K562 (cell line): ENCODE data around the gene CENPA. TPM values are rescaled to one million over a fixed set of nuclear protein-coding genes. Genes with fewer than 3 reads are reported as not detected.

Source experiments
- ARID3B ChIP-seq: fragments of 250-450 bp; sonication (Bioruptor Pico); IDR thresholded peaks from 2 replicates; pipeline ENCODE4 v1.4.0; 2020; ENCODE audit warnings: borderline replicate concordance
- BACH1 ChIP-seq: fragments of 200-800 bp; sonication (Bioruptor generic); IDR thresholded peaks from 2 replicates; pipeline ENCODE4 v1.6.1; 2016; ENCODE audit warnings: missing genetic modification characterization, missing compliant biosample characterization
- CBFA2T2 ChIP-seq: fragments of 450-650 bp; conservative IDR thresholded peaks from 2 replicates; pipeline ENCODE4 v1.6.1; 2017; ENCODE audit warnings: mild to moderate bottlenecking
- HMBOX1 ChIP-seq: sonication (generic); IDR thresholded peaks from 2 replicates; pipeline ENCODE4 v1.6.1; 2016
- KDM1A ChIP-seq, 2 experiments: fragments of 450-650 bp; IDR thresholded peaks; 2 replicates each; pipeline ENCODE4 v1.6.1; 2016; ENCODE audit warnings: mild to moderate bottlenecking in 2 of 2
- MECOM ChIP-seq: fragments of 250-450 bp; sonication (Bioruptor Pico); IDR thresholded peaks from 2 replicates; pipeline ENCODE4 v1.8.0; 2022; ENCODE audit warnings: inconsistent platforms
- NFXL1 ChIP-seq: fragments of 450-650 bp; formaldehyde crosslinking; IDR thresholded peaks from 2 replicates; pipeline ENCODE4 v1.4.0; 2021; ENCODE audit warnings: mild to moderate bottlenecking
- NUFIP1 ChIP-seq: fragments of 450-650 bp; IDR thresholded peaks from 2 replicates; pipeline ENCODE4 v1.6.1; 2018; ENCODE audit not compliant: partially characterized antibody
- PTTG1 ChIP-seq: fragments of 450-650 bp; IDR thresholded peaks from 2 replicates; pipeline ENCODE4 v1.6.1; 2016; ENCODE audit warnings: low read depth, mild to moderate bottlenecking, missing genetic modification characterization, missing compliant biosample characterization
- RNF2 ChIP-seq: sonication (generic); IDR thresholded peaks from 2 replicates; pipeline ENCODE4 v1.6.1; 2016
- RREB1 ChIP-seq: fragments of 250-450 bp; sonication (Bioruptor Pico); IDR thresholded peaks from 2 replicates; pipeline ENCODE4 v1.4.0; 2020
- ZKSCAN8 ChIP-seq: fragments of 200-800 bp; sonication (Bioruptor generic); IDR thresholded peaks from 2 replicates; pipeline ENCODE4 v1.6.1; 2016; ENCODE audit warnings: missing genetic modification characterization, missing compliant biosample characterization
- ZNF175 ChIP-seq: fragments of 200-800 bp; sonication (Bioruptor generic); IDR thresholded peaks from 2 replicates; pipeline ENCODE4 v1.6.1; 2016; ENCODE audit warnings: low read depth, mild to moderate bottlenecking, missing genetic modification characterization, missing compliant biosample characterization
- ZNF561 ChIP-seq: fragments of 450-650 bp; formaldehyde crosslinking; conservative IDR thresholded peaks from 2 replicates; pipeline ENCODE4 v1.4.0; 2020; ENCODE audit warnings: mild to moderate bottlenecking, moderate library complexity
- polyA plus RNA-seq, 8 experiments: library from polyadenylated mRNA; depleted of rRNA in 4 of 8; stranded (reverse) in 5 of 8; unstranded in 3 of 8; fragments of >200 nt; fragmentation: Nextera tagmentation in 2 of 8; fragmentation: Illumina TruSeq in 1 of 8; extraction: Ambion mirVana in 2 of 8; extraction: Trizol in 1 of 8; gene quantifications; 2 replicates each; pipeline versions ENCODE4 v1.2.1 to v1.2.3, GENCODE V29; 2011 to 2014; ENCODE audit warnings: inconsistent platforms in 1 of 8, missing spikeins in 1 of 8
- total RNA-seq, 7 experiments: library from RNA; depleted of rRNA in 6 of 7; stranded (reverse); fragments of >200 nt in 6 of 7; fragmentation: Illumina TruSeq in 2 of 7; extraction: Trizol in 2 of 7; gene quantifications; 2 replicates each; pipeline versions ENCODE4 v1.2.1 to v1.2.3, GENCODE V29; 2011 to 2021; ENCODE audit warnings: low replicate concordance in 1 of 7
- TF ChIP-seq, protein P1 (sequence below), 2 experiments: fragments of 200-800 bp in 1 of 2; sonication (Bioruptor generic) in 1 of 2; sonication (generic) in 1 of 2; formaldehyde crosslinking in 1 of 2; IDR thresholded peaks in 1 of 2; conservative IDR thresholded peaks in 1 of 2; 2 replicates each; pipeline versions ENCODE4 v1.5.0 to v1.6.1; 2016 to 2020; ENCODE audit warnings: missing compliant biosample characterization in 1 of 2, missing genetic modification characterization in 1 of 2, missing genetic modification reagents in 1 of 2
- TF ChIP-seq, protein P2 (sequence below): fragments of 250-450 bp; sonication (Bioruptor Pico); IDR thresholded peaks from 2 replicates; pipeline ENCODE4 v1.8.0; 2021; ENCODE audit warnings: mild to moderate bottlenecking, moderate library complexity

Gene CENPA
- total and polyA plus RNA-seq, 9 of the 15 experiments (the other 6 are each of a cell fraction or from before 2014, with no cell fraction given): 11.3 to 61.7 (median 44.7) TPM

GRCh38 chr2:26749787-26750420 is 36.0 kb upstream of the CENPA start (continued):
- TF ChIP-seq HMBOX1: peak; percentile 80
- peak; percentile 93 for TF ChIP-seq PTTG1 (tag)
- peak; percentile 77 for TF ChIP-seq CBFA2T2
- peak; percentile 96 for TF ChIP-seq MECOM
- TF ChIP-seq ZKSCAN8 (CRISPR knock-in tag): peak; percentile 91
- TF ChIP-seq, protein P1, sequence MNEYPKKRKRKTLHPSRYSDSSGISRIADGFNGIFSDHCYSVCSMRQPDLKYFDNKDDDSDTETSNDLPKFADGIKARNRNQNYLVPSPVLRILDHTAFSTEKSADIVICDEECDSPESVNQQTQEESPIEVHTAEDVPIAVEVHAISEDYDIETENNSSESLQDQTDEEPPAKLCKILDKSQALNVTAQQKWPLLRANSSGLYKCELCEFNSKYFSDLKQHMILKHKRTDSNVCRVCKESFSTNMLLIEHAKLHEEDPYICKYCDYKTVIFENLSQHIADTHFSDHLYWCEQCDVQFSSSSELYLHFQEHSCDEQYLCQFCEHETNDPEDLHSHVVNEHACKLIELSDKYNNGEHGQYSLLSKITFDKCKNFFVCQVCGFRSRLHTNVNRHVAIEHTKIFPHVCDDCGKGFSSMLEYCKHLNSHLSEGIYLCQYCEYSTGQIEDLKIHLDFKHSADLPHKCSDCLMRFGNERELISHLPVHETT (CRISPR knock-in tag; conservative IDR thresholded peaks at IDR 0.05 in 1 of 2, IDR thresholded peaks at IDR 0.05 in 1 of 2): peak in 1 of 2 experiments; percentile 95; a peak in 2 of 4 replicates
- TF ChIP-seq ZNF175: peak; percentile 97
- peak; percentile 43 to 80; a peak in 2 of 4 replicates for TF ChIP-seq KDM1A (IDR thresholded peaks at IDR 0.05)
- peak; percentile 25; the same call in 1 of the 2 replicates for TF ChIP-seq ARID3B (CRISPR knock-in tag)
- TF ChIP-seq ZNF561: peak; percentile 91
- peak; percentile 93 for TF ChIP-seq NFXL1
- peak; percentile 67; the same call in 1 of the 2 replicates for TF ChIP-seq RNF2
- TF ChIP-seq, protein P2, sequence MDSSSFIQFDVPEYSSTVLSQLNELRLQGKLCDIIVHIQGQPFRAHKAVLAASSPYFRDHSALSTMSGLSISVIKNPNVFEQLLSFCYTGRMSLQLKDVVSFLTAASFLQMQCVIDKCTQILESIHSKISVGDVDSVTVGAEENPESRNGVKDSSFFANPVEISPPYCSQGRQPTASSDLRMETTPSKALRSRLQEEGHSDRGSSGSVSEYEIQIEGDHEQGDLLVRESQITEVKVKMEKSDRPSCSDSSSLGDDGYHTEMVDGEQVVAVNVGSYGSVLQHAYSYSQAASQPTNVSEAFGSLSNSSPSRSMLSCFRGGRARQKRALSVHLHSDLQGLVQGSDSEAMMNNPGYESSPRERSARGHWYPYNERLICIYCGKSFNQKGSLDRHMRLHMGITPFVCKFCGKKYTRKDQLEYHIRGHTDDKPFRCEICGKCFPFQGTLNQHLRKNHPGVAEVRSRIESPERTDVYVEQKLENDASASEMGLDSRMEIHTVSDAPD (CRISPR knock-in tag): peak; percentile 85
- peak; percentile 81 for TF ChIP-seq NUFIP1
- peak; percentile 88 for TF ChIP-seq RREB1 (CRISPR knock-in tag)
- peak; percentile 85 for TF ChIP-seq BACH1 (tag)
